Testis (tissue), 2 donors: ENCODE results near the gene SDHAF2.

Source experiments
- CTCF ChIP-seq, 3 experiments: fragments of 450-650 bp in 2 of 3; fragments of 200-600 bp in 1 of 3; sonication (generic) in 1 of 3; IDR thresholded peaks; one replicate each; pipeline ENCODE4 v1.5.1; 2016 to 2019; ENCODE audit warnings: antibody characterized with exemption in 3 of 3, mild to moderate bottlenecking in 2 of 3, moderate library complexity in 1 of 3
- POLR2A ChIP-seq: fragments of 450-650 bp; IDR thresholded peaks from one replicate; pipeline ENCODE4 v1.6.1; 2017; ENCODE audit warnings: antibody characterized with exemption, mild to moderate bottlenecking, moderate library complexity

- TF ChIP-seq CTCF (IDR thresholded peaks at IDR 0.05) (no peak), POLR2A (no peak)
Measured at GRCh38 chr11:61418136-61418535, 11.8 kb upstream of the SDHAF2 start.
